ENCODE measurements around the gene ORC4.

DNA sequence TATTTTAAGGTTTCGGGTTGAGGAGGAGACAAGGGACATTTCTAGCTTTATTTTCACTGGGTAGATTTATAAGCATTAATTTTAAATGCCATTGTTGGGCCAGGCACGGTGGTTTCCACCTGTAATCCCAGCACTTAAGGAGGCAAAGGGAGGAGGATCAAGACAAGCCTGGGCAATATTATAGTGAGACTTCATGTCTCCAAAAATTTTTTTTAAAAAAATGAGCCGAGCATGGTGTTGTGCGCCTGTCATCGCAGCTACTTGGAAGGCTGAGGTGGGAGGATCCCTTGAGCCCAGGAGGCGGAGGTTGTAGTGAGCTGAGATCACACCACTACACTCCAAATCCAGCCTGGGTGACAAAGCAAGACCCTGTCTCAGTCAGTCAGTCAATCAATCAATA lies 45.4 kb upstream of the ORC4 start:
- TF ChIP-seq GATA3 (IDR thresholded peaks at IDR 0.05; ENCODE audit: low read depth, low read length) (no peak), GATA2 (IDR thresholded peaks at IDR 0.05; ENCODE audit: low read depth, low read length) (no peak)
